Stimulated activated CD8-positive, alpha-beta memory T cell treated with anti-CD3 and anti-CD28 coated beads, Interleukin-12 subunit alpha, Interleukin-12 subunit beta, amount 100 ng/mL, for 24 hours (primary cell): ENCODE data around the gene COMMD10.
"Not testable (repeated sequence)": the region's sequence is repeated elsewhere in the genome, so short reads cannot be mapped to it uniquely, and the experiment has no call there.

Experiments used
- DNase-seq: peaks from one replicate; pipeline ENCODE4 v3.0.0-alpha.2; 2020; ENCODE audit errors: extremely low read depth

The COMMD10 gene

DNA sequence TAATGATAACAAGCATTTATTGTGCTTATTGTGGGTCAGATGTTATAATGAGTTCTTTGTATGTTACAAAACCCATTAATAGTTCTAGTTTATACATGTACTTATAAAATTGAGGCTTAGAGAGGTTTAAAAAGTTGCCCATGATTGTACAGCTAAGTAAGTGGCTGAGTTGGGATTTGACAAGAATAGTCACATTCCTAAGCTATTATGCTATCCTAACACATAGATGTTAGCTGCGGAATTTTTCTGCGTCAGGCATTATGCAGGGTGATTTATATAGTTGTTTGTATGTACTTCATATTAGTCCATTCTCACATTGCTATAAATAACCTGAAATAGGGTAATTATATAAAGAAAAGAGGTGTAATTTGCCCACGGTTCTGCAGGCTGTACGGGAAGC, 12.5 kb downstream of the COMMD10 start:
- DNase-seq: no peak

- DNase-seq: no peak
Observed at GRCh38 chr5:116098998-116099397, 14.2 kb downstream of the COMMD10 start.

DNA sequence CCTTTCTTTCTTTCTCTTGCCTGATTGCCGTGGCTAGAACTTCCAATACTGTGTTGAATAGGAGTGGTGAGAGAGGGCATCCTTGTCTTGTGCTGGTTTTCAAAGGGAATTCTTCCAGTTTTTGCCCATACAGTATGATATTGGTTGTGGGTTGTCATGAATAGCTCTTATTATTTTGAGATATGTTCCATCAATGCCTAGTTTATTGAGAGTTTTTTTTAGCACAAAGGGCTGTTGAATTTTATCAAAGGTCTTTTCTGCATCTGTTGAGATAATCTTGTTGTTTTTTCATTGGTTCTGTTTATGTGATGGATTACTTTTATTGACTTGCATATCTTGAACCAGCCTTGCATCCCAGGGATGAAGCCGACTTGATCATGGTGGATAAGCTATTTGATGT, 20.1 kb downstream of the COMMD10 start:
- not testable (repeated sequence) for DNase-seq

DNA sequence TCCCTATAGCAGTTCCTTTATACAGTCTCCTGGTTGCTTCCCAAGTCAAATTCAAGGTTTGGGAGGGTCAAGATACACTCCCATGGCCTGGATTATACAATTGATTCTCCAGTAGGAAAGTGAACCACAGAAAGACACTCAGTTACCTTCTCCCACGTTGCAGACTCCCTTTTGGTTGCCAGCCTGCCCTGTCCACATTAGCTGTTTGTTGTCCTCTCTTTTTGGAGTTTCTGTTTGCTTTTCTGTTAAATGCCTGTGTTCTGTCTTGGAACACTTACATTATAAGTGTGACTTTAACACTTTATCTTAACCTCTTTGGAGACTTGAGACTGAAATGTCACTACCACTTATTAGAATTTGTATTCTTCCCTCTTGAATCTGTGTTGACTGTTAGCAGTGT, 30.3 kb downstream of the COMMD10 start:
- no peak for DNase-seq

GRCh38 chr5:116130471-116130870, 45.6 kb downstream of the COMMD10 start:
- DNase-seq: no peak

DNA sequence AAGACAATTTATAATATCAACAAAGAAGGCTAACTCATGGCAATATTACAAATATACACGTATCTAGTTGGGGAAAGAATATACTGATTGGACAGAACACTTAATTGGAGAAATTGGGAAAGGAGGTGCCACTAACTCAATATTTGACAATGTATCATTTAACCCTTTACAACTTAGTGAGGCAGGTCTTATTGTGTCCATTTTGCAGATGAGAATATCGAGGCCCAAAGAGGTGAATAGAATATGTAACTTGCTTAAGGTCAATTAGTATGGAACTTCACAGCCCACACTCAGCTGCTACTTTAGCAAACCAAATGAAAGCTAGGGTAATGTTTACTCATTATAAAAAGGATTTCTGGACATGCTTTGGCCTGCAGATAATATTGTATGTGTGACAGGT, 46.2 kb downstream of the COMMD10 start:
- no peak for DNase-seq

DNA sequence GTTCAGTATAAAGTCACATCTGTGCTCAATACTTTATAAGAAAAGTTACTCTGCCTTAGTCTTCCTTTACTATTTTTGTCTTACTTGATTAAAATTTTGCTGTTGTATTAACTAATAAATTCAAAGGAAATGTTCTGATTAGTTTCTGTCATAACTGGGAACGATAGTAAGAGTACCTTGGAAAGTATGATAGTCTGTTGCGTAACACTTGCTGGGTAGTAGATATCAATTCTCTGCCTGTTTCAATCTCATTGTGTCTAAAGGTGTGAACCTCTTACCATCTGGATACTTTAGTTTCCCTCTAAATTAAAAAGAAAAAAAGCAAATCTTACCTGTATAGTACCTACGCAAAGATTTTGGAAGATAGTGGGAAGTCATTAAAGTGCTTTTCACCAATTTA, 48.5 kb downstream of the COMMD10 start:
- DNase-seq: no peak

GRCh38 chr5:116135344-116135743, 50.5 kb downstream of the COMMD10 start:
- no peak for DNase-seq

- no peak for DNase-seq
Observed at GRCh38 chr5:116137544-116138378, 52.9 kb downstream of the COMMD10 start.

DNA sequence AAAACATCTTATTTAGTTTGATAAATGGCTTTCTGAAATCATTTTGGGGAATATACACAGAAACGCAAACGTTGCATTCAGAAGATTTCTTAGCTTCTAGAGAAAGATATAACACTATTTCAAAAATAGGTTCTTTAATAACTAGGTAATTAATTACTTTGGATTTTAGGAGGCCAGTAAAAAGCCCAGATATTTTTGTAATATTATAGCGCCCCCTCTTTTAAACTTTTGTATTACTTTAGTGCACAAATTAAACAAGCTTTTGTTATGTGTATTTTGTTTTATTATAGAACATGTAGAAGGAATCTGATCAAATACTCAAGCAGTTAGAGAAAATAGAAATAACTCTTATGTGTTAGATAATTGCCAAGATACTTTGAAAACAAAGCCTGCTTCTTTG, 57.7 kb downstream of the COMMD10 start:
- DNase-seq: no peak

GRCh38 chr5:116144103-116144502, 59.3 kb downstream of the COMMD10 start:
- no peak for DNase-seq

DNA sequence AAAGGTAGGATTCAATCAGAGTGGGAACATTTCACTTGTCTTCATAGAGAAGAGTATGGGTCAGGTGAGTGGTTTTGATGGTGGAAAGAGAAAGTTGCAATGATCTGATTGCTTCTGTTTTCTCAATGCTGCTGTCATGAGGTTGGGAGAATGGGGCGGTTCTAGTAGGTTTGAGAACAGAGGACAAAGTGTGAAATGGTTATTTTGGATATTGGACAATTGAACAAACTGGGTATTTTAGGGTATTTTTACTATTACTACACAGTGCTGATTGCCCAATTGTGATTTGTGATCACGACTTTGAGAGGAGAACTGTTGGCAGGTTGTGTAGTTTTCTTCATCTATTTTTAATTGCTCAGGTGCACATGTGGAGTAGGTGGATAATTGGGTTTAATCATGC, 60.2 kb downstream of the COMMD10 start:
- DNase-seq: no peak

- DNase-seq: no peak
Observed at GRCh38 chr5:116145416-116145815, 60.6 kb downstream of the COMMD10 start.

DNA sequence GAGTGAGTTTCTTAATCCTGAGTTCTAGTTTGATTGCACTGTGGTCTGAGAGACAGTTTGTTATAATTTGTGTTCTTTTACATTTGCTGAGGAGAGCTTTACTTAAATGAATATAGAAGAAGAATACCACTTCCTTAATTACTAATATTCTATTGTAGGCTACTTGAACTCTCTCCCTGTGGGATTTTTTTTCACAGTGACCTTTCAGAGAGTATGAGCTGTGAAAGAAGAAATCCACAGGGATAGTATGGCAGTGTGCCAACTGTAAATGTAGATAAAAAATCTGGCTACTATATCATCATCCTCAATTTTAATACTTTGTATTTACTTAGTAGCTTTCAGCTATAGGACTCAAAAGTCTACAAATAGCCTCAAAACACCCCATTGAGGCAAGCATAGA, 67.3 kb downstream of the COMMD10 start:
- DNase-seq: no peak

DNA sequence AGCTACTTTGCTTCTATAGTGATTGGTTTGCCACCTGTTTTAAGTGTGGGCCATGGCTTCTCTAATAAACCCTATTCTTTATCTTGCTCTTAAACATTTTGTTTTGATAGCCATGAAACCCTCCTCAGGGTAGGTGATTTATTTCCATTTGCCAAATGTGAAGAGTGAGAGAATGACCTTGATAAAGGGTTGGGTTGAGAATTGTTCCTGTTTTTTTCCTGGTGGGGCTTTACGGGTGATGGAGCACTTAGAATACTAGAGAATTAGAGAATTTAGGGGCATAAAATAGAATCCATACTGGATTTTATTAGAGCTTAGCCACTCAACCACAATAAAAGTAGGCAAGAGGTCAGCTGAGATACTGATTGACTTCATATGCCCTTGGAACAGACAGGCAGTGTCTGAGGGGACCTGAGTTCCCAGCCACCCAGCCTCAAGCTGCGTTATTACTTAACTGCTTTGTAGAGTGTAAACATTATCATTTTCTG, 68.9 kb downstream of the COMMD10 start:
- DNase-seq: no peak

GRCh38 chr5:116154252-116154651, 69.4 kb downstream of the COMMD10 start:
- DNase-seq: no peak

DNA sequence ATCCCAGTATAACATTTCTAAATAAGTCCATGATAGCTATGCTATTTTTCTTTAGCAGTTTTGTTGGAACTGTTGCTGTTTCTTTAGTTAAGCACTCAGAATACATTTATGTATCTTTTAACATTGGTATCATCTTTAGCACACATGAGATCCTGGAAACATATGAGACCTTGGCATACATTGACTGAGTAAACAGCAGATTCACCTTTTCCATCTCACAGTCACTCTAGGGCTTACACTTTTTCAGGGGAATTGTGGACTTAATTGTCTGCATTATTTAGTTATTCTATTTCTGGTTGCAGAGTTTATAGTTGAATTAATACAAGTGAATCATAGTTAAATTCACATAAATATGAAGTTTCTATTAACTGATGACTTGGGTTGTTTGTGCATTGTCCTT, 70.1 kb downstream of the COMMD10 start:
- DNase-seq: no peak

DNA sequence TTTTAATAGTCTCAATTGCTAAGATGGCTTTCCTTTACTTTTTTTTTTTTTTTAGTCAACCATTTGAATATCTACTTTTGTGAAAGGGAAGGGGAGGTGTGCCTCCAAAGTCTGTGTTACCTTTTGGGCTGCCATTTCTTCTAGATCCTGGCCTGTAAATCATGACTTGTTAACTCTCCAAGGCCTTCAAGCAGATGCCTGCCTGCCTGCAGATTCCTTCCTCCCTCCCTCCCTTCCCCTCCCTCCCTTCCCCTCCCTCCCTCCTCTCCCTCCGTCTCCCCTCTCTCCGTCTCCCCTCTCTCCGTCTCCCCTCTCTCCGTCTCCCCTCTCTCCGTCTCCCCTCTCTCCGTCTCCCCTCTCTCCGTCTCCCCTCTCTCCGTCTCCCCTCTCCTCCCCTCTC, 73.1 kb downstream of the COMMD10 start:
- DNase-seq: no peak

- DNase-seq: no peak
Observed at GRCh38 chr5:116159006-116159405, 74.2 kb downstream of the COMMD10 start.

- DNase-seq: no peak
Observed at GRCh38 chr5:116174111-116174510, 89.3 kb downstream of the COMMD10 start.

DNA sequence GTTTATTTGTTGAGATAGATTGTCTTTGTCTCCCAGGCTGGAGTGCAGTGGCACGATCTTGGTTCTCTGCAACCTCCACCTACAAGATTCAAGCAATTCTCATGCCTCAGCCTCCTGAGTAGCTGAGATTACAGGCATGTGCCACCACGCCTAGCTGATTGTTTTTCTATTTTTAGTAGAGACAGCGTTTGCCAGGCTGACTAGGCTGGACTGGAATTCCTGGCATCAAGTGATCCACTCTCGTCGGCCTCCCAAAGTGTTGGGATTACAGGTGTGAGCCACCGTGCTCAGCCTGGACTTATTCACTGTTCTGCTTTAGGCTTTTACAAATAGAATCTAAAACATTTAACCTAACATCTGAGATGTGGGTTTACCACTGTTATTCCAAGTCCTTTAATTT, 91.3 kb downstream of the COMMD10 start:
- no peak for DNase-seq

GRCh38 chr5:116178925-116179324, 94.1 kb downstream of the COMMD10 start:
- no peak for DNase-seq

- DNase-seq: no peak
Observed at GRCh38 chr5:116209166-116209565, 124.3 kb downstream of the COMMD10 start.

DNA sequence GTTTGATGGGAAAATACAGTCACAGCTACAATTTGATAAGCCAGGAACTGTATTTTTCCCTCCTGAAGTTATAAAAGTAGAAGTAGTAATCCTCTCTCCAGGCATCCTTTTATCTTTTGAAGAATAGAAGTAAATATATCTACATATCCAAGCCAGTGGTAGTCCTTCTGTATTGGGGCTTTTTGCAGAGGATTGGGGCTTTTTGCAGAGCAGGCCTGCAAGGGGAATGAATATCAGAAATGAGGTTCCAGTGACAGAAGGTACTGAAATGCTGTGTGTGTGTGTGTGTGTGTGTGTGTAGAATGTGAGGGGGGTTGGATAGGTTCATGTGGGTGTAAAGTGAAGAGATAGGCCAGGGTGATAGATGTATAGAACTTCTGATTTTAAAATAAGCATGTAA, 127.4 kb downstream of the COMMD10 start:
- no peak for DNase-seq
